Endodermal cell (in vitro differentiated cells): Measurements from ENCODE around the gene UQCRQ. TPM values are rescaled to one million over a fixed set of nuclear protein-coding genes. Genes with fewer than 3 reads are reported as not detected.
A peak's percentile ranks its signal among the peaks of the same experiment; 100 is the strongest.

Source experiments
- DNase-seq: peaks from one replicate; pipeline ENCODE4 v3.0.0-alpha.2; 2017
- H3K27ac ChIP-seq: 2 replicates; pipeline ENCODE4 v1.5.1; 2013; ENCODE audit warnings: mild to moderate bottlenecking, low read depth, low read length, moderate library complexity
- H3K27me3 ChIP-seq: 2 replicates; pipeline ENCODE4 v1.6.1; 2013; ENCODE audit warnings: mild to moderate bottlenecking, low read length, moderate library complexity; ENCODE audit not compliant: insufficient read depth, control insufficient read depth, poor library complexity, severe bottlenecking
- H3K36me3 ChIP-seq: 2 replicates; pipeline ENCODE4 v1.7.0; 2013; ENCODE audit warnings: mild to moderate bottlenecking, low read length, moderate library complexity; ENCODE audit not compliant: control insufficient read depth, insufficient read depth
- H3K4me1 ChIP-seq: one replicate; pipeline ENCODE4 v1.7.0; 2013; ENCODE audit warnings: low read length; ENCODE audit not compliant: control insufficient read depth, insufficient read depth
- H3K4me3 ChIP-seq: 2 replicates; pipeline ENCODE4 v1.5.1; 2013; ENCODE audit warnings: mild to moderate bottlenecking, low read length, moderate library complexity
- H3K9ac ChIP-seq: 2 replicates; pipeline ENCODE4 v1.6.1; 2013; ENCODE audit warnings: mild to moderate bottlenecking, low read length, moderate library complexity; ENCODE audit not compliant: poor library complexity, severe bottlenecking; ENCODE audit errors: extremely low read depth
- H3K9me3 ChIP-seq: 2 replicates; pipeline ENCODE4 v1.6.1; 2013; ENCODE audit warnings: mild to moderate bottlenecking, low read length, moderate library complexity; ENCODE audit not compliant: control insufficient read depth
- H3K27ac Mint-ChIP-seq: 2 replicates; pipeline ENCODE4 v1.8.0; 2020; ENCODE audit warnings: mixed read lengths
- H3K27me3 Mint-ChIP-seq: 2 replicates; pipeline ENCODE4 v1.8.0; 2021; ENCODE audit warnings: mild to moderate bottlenecking, mixed read lengths; ENCODE audit not compliant: insufficient read depth
- H3K36me3 Mint-ChIP-seq: 2 replicates; pipeline ENCODE4 v1.8.0; 2020; ENCODE audit warnings: low read depth, mixed read lengths
- H3K4me1 Mint-ChIP-seq: 2 replicates; pipeline ENCODE4 v1.8.0; 2020; ENCODE audit warnings: mixed read lengths
- H3K4me3 Mint-ChIP-seq: 2 replicates; pipeline ENCODE4 v1.8.0; 2020; ENCODE audit warnings: mild to moderate bottlenecking, moderate library complexity, mixed read lengths
- H3K9me3 Mint-ChIP-seq: 2 replicates; pipeline ENCODE4 v1.8.0; 2020; ENCODE audit warnings: mild to moderate bottlenecking, mixed read lengths
- WGBS, 2 experiments: methylation state at CpG; one replicate each; pipeline versions ENCODE4 v1.1.5 to v1.1.7; 2013; ENCODE audit warnings: missing lambda C conversion rate in 2 of 2, mixed read lengths in 1 of 2; ENCODE audit not compliant: insufficient coverage in 1 of 2, insufficient read length in 1 of 2; 5-methylcytosine and 5-hydroxymethylcytosine counted together
- total RNA-seq, 2 donors: library from RNA; stranded (reverse); fragmentation: NEBNext Ultra II Directional in 1 of 2; extraction: Animal tissue kit (Norgen Biotek cat#: 25700) in 1 of 2; gene quantifications; 2 replicates in 1 of 2; 3 replicates in 1 of 2; pipeline ENCODE4 v1.2.1, GENCODE V29; 2021
- TF ChIP-seq, protein P1 (sequence below): fragments of 200-600 bp; sonication (generic); conservative IDR thresholded peaks from 2 replicates; pipeline ENCODE4 v1.5.0; 2021; ENCODE audit warnings: antibody characterized with exemption, mild to moderate bottlenecking

The UQCRQ gene
- total RNA-seq, 2 donors from 2014 or later, result 261 to 286 TPM

DNA sequence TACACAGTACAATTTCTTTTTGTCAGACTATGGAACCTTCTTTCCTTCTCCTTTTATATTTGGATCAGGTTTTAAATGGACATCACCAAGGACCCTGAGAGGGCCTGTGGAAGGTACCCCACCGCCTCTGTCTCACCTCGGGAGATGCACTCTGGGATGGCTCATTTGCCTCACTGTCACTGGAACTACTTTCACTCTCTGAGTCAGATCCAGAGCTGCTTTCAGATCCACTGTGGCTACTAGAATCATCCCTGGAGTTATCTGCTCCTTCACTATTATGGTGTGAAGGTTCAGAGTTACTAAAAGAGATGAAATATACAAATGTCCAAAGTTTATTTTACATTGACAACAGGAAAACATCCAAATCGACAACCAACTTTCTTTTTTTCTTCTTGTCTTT is 31.7 kb downstream of the UQCRQ start:
- Histone ChIP-seq H3K4me1 (no peaks in the 10 kb centered on the region), H3K27ac (no peak overlapping the region), H3K27me3 (no peaks in the 10 kb centered on the region), H3K36me3 (peaks cover 91% of the 10 kb centered on the region), H3K9ac (no peak overlapping the region), H3K4me3 (no peak overlapping the region), H3K9me3 (peaks cover 5% of the 10 kb centered on the region)
- TF ChIP-seq, protein P1, sequence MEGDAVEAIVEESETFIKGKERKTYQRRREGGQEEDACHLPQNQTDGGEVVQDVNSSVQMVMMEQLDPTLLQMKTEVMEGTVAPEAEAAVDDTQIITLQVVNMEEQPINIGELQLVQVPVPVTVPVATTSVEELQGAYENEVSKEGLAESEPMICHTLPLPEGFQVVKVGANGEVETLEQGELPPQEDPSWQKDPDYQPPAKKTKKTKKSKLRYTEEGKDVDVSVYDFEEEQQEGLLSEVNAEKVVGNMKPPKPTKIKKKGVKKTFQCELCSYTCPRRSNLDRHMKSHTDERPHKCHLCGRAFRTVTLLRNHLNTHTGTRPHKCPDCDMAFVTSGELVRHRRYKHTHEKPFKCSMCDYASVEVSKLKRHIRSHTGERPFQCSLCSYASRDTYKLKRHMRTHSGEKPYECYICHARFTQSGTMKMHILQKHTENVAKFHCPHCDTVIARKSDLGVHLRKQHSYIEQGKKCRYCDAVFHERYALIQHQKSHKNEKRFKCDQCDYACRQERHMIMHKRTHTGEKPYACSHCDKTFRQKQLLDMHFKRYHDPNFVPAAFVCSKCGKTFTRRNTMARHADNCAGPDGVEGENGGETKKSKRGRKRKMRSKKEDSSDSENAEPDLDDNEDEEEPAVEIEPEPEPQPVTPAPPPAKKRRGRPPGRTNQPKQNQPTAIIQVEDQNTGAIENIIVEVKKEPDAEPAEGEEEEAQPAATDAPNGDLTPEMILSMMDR, result no peak
- DNase-seq, result no peak
- Mint-ChIP-seq H3K4me1 (no peaks in the 10 kb centered on the region), H3K4me3 (no peak overlapping the region), H3K36me3 (peaks cover 71% of the 10 kb centered on the region), H3K9me3 (no peaks in the 10 kb centered on the region), H3K27ac (no peak overlapping the region), H3K27me3 (no peaks in the 10 kb centered on the region)
- WGBS, 2 experiments, result 79 to 88% methylated on average over 3 of the region's 3 CpGs

DNA sequence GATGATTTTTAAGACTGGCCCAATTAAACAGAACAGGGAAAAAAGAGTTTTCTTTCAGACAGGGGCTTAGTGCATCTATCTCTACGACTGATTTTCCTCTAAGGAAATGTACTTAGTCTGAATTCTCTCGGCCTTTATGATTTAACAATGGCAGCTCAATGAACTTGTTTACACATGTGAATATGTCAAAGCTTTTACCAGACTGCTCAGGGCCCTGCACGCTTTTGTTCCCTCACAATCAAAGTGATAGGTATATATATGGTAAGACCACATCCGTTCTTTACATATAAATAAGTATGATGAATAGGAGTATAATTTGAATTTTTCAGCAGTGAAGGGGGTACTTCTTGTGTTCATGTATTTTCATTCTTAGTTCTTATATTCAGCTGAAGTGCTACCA is 34.6 kb downstream of the UQCRQ start:
- no peak overlapping the region for H3K9ac ChIP-seq
- no peaks in the 10 kb centered on the region for H3K9me3 Mint-ChIP-seq
- peaks cover 5% of the 10 kb centered on the region for H3K9me3 ChIP-seq
- no peaks in the 10 kb centered on the region for H3K27me3 ChIP-seq
- WGBS, 2 experiments, result 92 to 97% methylated on average over 2 to 4 of the region's 4 CpGs
- no peak overlapping the region for H3K4me3 ChIP-seq
- H3K27me3 Mint-ChIP-seq, result no peaks in the 10 kb centered on the region
- no peak overlapping the region for H3K27ac ChIP-seq
- H3K4me1 Mint-ChIP-seq, result no peaks in the 10 kb centered on the region
- TF ChIP-seq, protein P1, result no peak
- no peaks in the 10 kb centered on the region for H3K4me1 ChIP-seq
- no peak overlapping the region for H3K27ac Mint-ChIP-seq
- peaks cover 61% of the 10 kb centered on the region for H3K36me3 Mint-ChIP-seq
- H3K4me3 Mint-ChIP-seq, result no peak overlapping the region
- H3K36me3 ChIP-seq, result peaks cover 89% of the 10 kb centered on the region
- DNase-seq, result no peak

DNA sequence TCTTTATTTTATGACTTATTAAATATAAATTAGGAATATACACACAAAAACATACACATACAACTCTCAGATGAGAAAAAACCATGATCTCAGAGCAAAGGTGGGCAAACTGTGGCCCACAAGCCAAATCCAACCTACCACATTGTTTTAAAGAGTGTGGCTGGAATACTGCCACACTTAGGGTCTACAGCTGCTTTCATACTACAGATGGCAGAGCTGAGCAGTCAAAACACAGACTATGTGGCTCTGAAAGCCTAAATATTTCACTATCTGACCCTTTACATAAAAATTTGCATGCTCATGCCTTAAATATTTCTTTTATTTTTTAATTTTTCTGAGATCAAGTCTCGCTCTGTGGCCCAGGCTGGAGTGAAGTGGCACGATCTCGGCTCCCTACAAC is 35.3 kb downstream of the UQCRQ start:
- H3K4me1 Mint-ChIP-seq, result no peaks in the 10 kb centered on the region
- no peaks in the 10 kb centered on the region for H3K27me3 ChIP-seq
- H3K27me3 Mint-ChIP-seq, result no peaks in the 10 kb centered on the region
- peaks cover 55% of the 10 kb centered on the region for H3K36me3 Mint-ChIP-seq
- TF ChIP-seq, protein P1, result peak; percentile 47
- H3K27ac Mint-ChIP-seq, result no peak overlapping the region
- no peak overlapping the region for H3K4me3 ChIP-seq
- H3K9me3 ChIP-seq, result peaks cover 5% of the 10 kb centered on the region
- WGBS, 2 experiments, result 98 to 100% methylated on average over 3 of the region's 3 CpGs
- peaks cover 82% of the 10 kb centered on the region for H3K36me3 ChIP-seq
- no peaks in the 10 kb centered on the region for H3K9me3 Mint-ChIP-seq
- no peaks in the 10 kb centered on the region for H3K4me1 ChIP-seq
- no peak overlapping the region for H3K4me3 Mint-ChIP-seq
- no peak overlapping the region for H3K27ac ChIP-seq
- H3K9ac ChIP-seq, result no peak overlapping the region
- no peak for DNase-seq
